ENCODE measurements around the gene SMG6. TPM values are rescaled to one million over a fixed set of nuclear protein-coding genes. Genes with fewer than 3 reads are reported as not detected.

SMG6 gene
- total and polyA plus RNA-seq, 2 donors (not counting 3 experiments of a cell fraction or from before 2014, with no cell fraction given), result 40.1 to 42.2 TPM

DNA sequence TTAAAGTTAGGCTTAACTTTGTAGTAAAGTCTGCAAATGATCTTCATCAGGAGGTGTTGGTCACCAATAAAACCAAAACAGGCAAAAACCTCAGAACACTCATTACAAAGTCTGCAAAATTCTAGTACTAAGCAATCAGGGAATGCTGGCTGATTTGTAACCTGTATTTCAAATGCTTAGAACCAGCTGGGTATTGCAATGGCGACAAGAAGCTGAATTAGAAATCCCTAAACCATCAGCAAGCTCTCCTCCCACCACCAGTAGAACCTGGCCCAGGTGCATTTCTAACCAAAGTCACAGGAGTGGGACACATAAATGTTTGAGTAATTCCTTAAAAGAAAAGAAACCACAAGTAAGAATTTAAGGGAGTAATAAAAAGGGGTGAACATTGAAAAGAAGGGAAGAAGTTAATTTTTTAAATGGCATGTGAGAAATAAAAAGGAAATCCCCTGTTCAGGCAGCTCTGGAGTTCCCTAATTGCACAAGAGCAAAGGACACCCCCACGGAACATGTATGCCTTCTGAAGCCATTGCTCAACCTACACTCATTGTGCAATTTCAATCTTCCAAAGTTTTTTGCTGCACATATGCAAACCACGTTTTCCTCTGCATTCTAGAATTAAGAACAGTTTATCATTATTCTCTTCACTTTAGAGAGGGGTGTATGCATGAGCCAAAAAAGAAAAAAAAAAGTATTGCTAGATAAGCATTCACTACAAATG, 145.8 kb downstream of the SMG6 start:
- dilution Hi-C loops (cut with MboI; ENCODE audit: extremely low pct_ligation_motif_present, low sequenced_read_pairs) (no loop called here), intact Hi-C loops (cut with micrococcal nuclease) (no loop called here)
- POLR2A ChIA-PET, result no interaction called here
- Histone ChIP-seq H3K36me3 (ENCODE audit: control insufficient read depth in 2 of 2, extremely low read depth in 1 of 2, insufficient read depth in 2 of 2, low read length in 2 of 2) (peaks cover 3 to 5% of the 10 kb centered on the region in 2 experiments), H3K9me1 (replicated peaks; ENCODE audit: control insufficient read depth, extremely low read depth, insufficient read depth, low read length) (no peaks in the 10 kb centered on the region), H3K4me1 (ENCODE audit: control insufficient read depth, extremely low read depth, insufficient read depth, low read length) (no peaks in the 10 kb centered on the region), H3K27me3 (ENCODE audit: control insufficient read depth in 2 of 2, insufficient read depth in 2 of 2, low read length in 2 of 2) (no peaks in the 10 kb centered on the region), H3K4me3 (replicated peaks in 1 of 3; ENCODE audit: insufficient read depth in 1 of 3, low read depth in 1 of 3, low read length in 3 of 3) (no peak overlapping the region), H3K4me2 (ENCODE audit: insufficient read depth, low read length) (no peak overlapping the region), H4K20me1 (replicated peaks; ENCODE audit: control insufficient read depth, extremely low read depth, insufficient read depth, low read length) (no peaks in the 10 kb centered on the region), H3K27ac (ENCODE audit: insufficient read depth, low read depth, low read length) (no peak overlapping the region), H2AFZ (ENCODE audit: low read depth, low read length) (no peak overlapping the region), H3K9ac (replicated peaks; ENCODE audit: extremely low read depth, insufficient read depth, low read length) (no peak overlapping the region), H3K79me2 (ENCODE audit: control insufficient read depth, insufficient read depth, low read length) (no peaks in the 10 kb centered on the region), H3K9me3 (replicated peaks; ENCODE audit: control insufficient read depth, insufficient read depth, low read length) (no peaks in the 10 kb centered on the region)
- CTCF ChIA-PET, result interaction anchor here (1.0 to 1.5 kb wide), 5 partner anchors 10 to 74 kb away, joined by 3 to 5 read pairs (median 3); no protein-coding TSS in a partner anchor
- DNase-seq (ENCODE audit: low read depth, low spot score) (no peak), FAIRE-seq (no peak)
- TF ChIP-seq, protein P1, sequence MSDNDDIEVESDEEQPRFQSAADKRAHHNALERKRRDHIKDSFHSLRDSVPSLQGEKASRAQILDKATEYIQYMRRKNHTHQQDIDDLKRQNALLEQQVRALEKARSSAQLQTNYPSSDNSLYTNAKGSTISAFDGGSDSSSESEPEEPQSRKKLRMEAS (IDR thresholded peaks at IDR 0.05; ENCODE audit: insufficient read depth, insufficient read length), result no peak
- no peak for TF ChIP-seq GATA2 (IDR thresholded peaks at IDR 0.05; ENCODE audit: insufficient read depth, insufficient read length, low read depth, low read length)
- no peak for TF ChIP-seq MYC (IDR thresholded peaks at IDR 0.05; ENCODE audit: low read depth, low read length)
- no peak for TF ChIP-seq JUN (IDR thresholded peaks at IDR 0.05; ENCODE audit: borderline replicate concordance, insufficient read depth, insufficient read length, low read depth)
- TF ChIP-seq FOS (IDR thresholded peaks at IDR 0.05; ENCODE audit: borderline replicate concordance, insufficient read depth, low read length), result no peak
- TF ChIP-seq EZH2 (IDR thresholded peaks at IDR 0.05; ENCODE audit: borderline replicate concordance, low read depth, low read length, severe bottlenecking), result no peak
- no peak for TF ChIP-seq POLR2AphosphoS5 (IDR thresholded peaks at IDR 0.05; ENCODE audit: insufficient read depth, low read depth, low read length)
- no peak for TF ChIP-seq CTCF (IDR thresholded peaks at IDR 0.05; ENCODE audit: extremely low read depth in 1 of 2, insufficient read depth in 1 of 2, low read depth in 1 of 2, low read length in 2 of 2)
- no peak for TF ChIP-seq POLR2A (IDR thresholded peaks at IDR 0.05; ENCODE audit: low read depth, low read length)
- BruUV-seq (replicated peaks), result no TSS peak
